KBM-7 (cell line): Measurements from ENCODE around the gene ADAM12.
"Not testable (repeated sequence)": the region's sequence is repeated elsewhere in the genome, so short reads cannot be mapped to it uniquely, and the experiment has no call there.

Experiments used
- DNase-seq: peaks from one replicate; pipeline ENCODE4 v3.0.0-alpha.2; 2015
- in situ Hi-C: fragments of 300-500 bp; cut with MboI; formaldehyde crosslinking; loops from 2 replicates; pipeline ENCODE4 v1.14.3; 2020; ENCODE audit warnings: low sequenced_read_pairs, low pct_unique_long_range_greater_than_20kb, mixed read lengths

Gene ADAM12

GRCh38 chr10:126201603-126202002, 186.7 kb downstream of the ADAM12 start:
- in situ Hi-C loops = no loop called here
- DNase-seq = no peak

GRCh38 chr10:126199221-126199998, 188.9 kb downstream of the ADAM12 start:
- in situ Hi-C loops = no loop called here
- DNase-seq = no peak

- no peak for DNase-seq
- in situ Hi-C loops = no loop called here
Measured at GRCh38 chr10:126198681-126199080, 189.6 kb downstream of the ADAM12 start.

- DNase-seq = no peak
- in situ Hi-C loops = no loop called here
Measured at GRCh38 chr10:126197036-126197543, 191.2 kb downstream of the ADAM12 start.

- in situ Hi-C loops = no loop called here
- DNase-seq = no peak
Measured at GRCh38 chr10:126196281-126196680, 192.0 kb downstream of the ADAM12 start.

- in situ Hi-C loops = no loop called here
- DNase-seq = no peak
Measured at GRCh38 chr10:126191192-126191591, 197.1 kb downstream of the ADAM12 start.

GRCh38 chr10:126188679-126189200, 199.5 kb downstream of the ADAM12 start:
- no peak for DNase-seq
- in situ Hi-C loops = no loop called here

- in situ Hi-C loops = no loop called here
- no peak for DNase-seq
Measured at GRCh38 chr10:126187399-126187798, 200.9 kb downstream of the ADAM12 start.

- DNase-seq = no peak
- in situ Hi-C loops = no loop called here
Measured at GRCh38 chr10:126186766-126187165, 201.5 kb downstream of the ADAM12 start.

- DNase-seq = no peak
- in situ Hi-C loops = no loop called here
Measured at GRCh38 chr10:126185676-126186447, 202.4 kb downstream of the ADAM12 start.

- DNase-seq = no peak
Measured at GRCh38 chr10:126181626-126182025, 206.7 kb downstream of the ADAM12 start.

GRCh38 chr10:126179637-126180036, 208.6 kb downstream of the ADAM12 start:
- in situ Hi-C loops = no loop called here
- peak; percentile 54 for DNase-seq

More at GRCh38 chr10:126181626-126182025, 206.7 kb downstream of the ADAM12 start:
- in situ Hi-C loops = no loop called here

- in situ Hi-C loops = no loop called here
- DNase-seq = no peak
Measured at GRCh38 chr10:126177417-126178030, 210.8 kb downstream of the ADAM12 start.

GRCh38 chr10:126175641-126176262, 212.5 kb downstream of the ADAM12 start:
- no peak for DNase-seq

GRCh38 chr10:126172755-126173154, 215.5 kb downstream of the ADAM12 start:
- DNase-seq, in situ Hi-C loops: not testable (repeated sequence)

More at GRCh38 chr10:126175641-126176262, 212.5 kb downstream of the ADAM12 start:
- in situ Hi-C loops = no loop called here

- no peak for DNase-seq
- in situ Hi-C loops = no loop called here
Measured at GRCh38 chr10:126171555-126171954, 216.7 kb downstream of the ADAM12 start.

- no peak for DNase-seq
- in situ Hi-C loops = no loop called here
Measured at GRCh38 chr10:126170776-126171175, 217.5 kb downstream of the ADAM12 start.

- no peak for DNase-seq
- in situ Hi-C loops = no loop called here
Measured at GRCh38 chr10:126170371-126170770, 217.9 kb downstream of the ADAM12 start.

GRCh38 chr10:126169899-126170298, 218.4 kb downstream of the ADAM12 start:
- no peak for DNase-seq
- in situ Hi-C loops = no loop called here
